ENCODE measurements around the gene ZP3. TPM values are rescaled to one million over a fixed set of nuclear protein-coding genes. Genes with fewer than 3 reads are reported as not detected.
A peak's percentile ranks its signal among the peaks of the same experiment; 100 is the strongest.
"Not testable (repeated sequence)": the region's sequence is repeated elsewhere in the genome, so short reads cannot be mapped to it uniquely, and the experiment has no call there.

ZP3 gene
- total RNA-seq, 6 donors from 2014 or later, result 0.61 to 11.8 (median 0.78) TPM; not detected in 1

DNA sequence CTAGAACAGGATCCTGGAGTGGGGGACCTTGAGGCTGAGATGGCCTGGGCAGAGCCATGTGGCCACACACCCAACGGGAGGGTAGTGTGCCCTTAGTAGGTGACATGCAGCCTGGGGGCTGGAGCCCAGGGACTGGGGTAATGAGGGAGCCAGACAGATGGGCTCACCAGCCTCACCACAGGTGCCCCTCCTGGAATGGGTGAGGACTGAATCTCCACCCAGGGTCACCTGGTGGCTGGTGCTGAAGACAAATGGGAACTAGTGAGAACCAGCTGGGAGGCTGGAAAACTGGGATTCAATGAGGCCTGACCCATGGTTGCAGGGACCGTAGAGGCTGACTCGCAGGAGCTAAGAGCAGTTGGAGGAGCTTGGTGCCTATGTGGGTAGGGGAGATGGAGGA, 6.1 kb downstream of the ZP3 start:
- Histone ChIP-seq H3K27me3 (no peaks in the 10 kb centered on the region), H3K36me3 (no peaks in the 10 kb centered on the region), H3K4me1 (peaks cover 0 to 4% (median 2%) of the 10 kb centered on the region in 4 donors), H3K27ac (no peak overlapping the region), H3K9me3 (no peaks in the 10 kb centered on the region), H3K4me3 (no peak overlapping the region)
- ATAC-seq (ENCODE audit: low FRiP score in 2 of 2) (no peak), DNase-seq (no peak)
- TF ChIP-seq POLR2AphosphoS5 (IDR thresholded peaks at IDR 0.05) (no peak), EP300 (IDR thresholded peaks at IDR 0.05) (no peak), POLR2A (IDR thresholded peaks at IDR 0.05) (no peak), CTCF (IDR thresholded peaks at IDR 0.05) (no peak)
- WGBS, 2 donors, result 96 to 97% methylated on average over 3 of the region's 3 CpGs

DNA sequence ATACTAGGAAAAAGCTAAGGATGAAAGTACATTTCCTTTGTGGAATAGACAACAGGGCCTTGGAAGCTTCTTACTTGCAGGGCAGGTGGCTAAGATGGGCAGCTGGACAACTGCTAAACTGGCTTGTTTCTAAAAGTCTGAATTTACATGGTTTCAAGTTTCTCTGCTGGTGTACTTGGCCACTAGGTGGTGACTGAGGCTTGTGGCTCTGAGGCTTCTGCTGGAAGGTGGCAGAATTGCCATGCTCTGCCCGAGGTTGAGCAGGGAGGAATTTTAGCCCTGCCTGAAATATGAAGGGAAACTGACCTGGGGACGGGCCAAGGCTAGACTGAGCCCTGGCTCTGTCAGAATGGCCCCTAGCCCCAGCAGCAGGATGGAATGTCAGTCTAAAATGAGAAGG, 13.1 kb downstream of the ZP3 start:
- not testable (repeated sequence) for H3K36me3 ChIP-seq, H3K27ac ChIP-seq, H3K4me3 ChIP-seq, H3K27me3 ChIP-seq, H3K9me3 ChIP-seq, H3K4me1 ChIP-seq
- TF ChIP-seq CTCF (IDR thresholded peaks at IDR 0.05), result peak in 5 of 6 experiments; percentile 23 to 59 (median 41)
- DNase-seq (peak in 1 of 2 donors; percentile 88), ATAC-seq (ENCODE audit: low FRiP score in 2 of 2) (peak; percentile 84 to 89)
- WGBS, 2 donors, result 0 to 20% methylated on average over 1 to 2 of the region's 2 CpGs

GRCh38 chr7:76439120-76439888, 14.6 kb downstream of the ZP3 start:
- H3K4me1 ChIP-seq, H3K9me3 ChIP-seq, DNase-seq, H3K36me3 ChIP-seq, H3K27me3 ChIP-seq, H3K27ac ChIP-seq, H3K4me3 ChIP-seq: not testable (repeated sequence)
- ATAC-seq (ENCODE audit: low FRiP score in 2 of 2), result peak in 1 of 2 donors; percentile 51
- WGBS, 2 donors, result 86% methylated on average over 1 of the region's 7 CpGs; no CpG with 5 or more reads in 1 of the 2 donors

- 85 to 100% methylated on average over 3 to 4 of the region's 4 CpGs for WGBS, 2 donors
- not testable (repeated sequence) for H3K27me3 ChIP-seq; H3K9me3 ChIP-seq; H3K4me3 ChIP-seq; DNase-seq; ATAC-seq (ENCODE audit: low FRiP score in 2 of 2); H3K4me1 ChIP-seq; H3K36me3 ChIP-seq; H3K27ac ChIP-seq
These were observed 15.7 kb downstream of the ZP3 start for GRCh38 chr7:76440404-76440803.

DNA sequence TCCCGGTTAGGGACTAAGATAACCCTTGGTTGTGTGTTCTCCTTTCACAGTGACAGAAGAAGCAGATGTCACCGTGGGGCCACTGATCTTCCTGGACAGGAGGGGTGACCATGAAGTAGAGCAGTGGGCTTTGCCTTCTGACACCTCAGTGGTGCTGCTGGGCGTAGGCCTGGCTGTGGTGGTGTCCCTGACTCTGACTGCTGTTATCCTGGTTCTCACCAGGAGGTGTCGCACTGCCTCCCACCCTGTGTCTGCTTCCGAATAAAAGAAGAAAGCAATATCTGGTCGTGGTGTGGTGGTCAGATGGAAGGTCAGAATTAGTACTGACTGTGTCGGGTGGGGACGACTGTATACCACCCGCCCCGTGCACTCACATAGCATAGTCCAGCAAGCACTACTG, 17.0 kb downstream of the ZP3 start:
- peak in 1 of 2 donors; percentile 64 for ATAC-seq (ENCODE audit: low FRiP score in 2 of 2)
- H3K9me3 ChIP-seq, H3K27me3 ChIP-seq, DNase-seq, H3K27ac ChIP-seq, H3K4me1 ChIP-seq, H3K36me3 ChIP-seq, H3K4me3 ChIP-seq: not testable (repeated sequence)
- 86 to 100% methylated on average over 1 of the region's 10 CpGs for WGBS, 2 donors

- not testable (repeated sequence) for H3K36me3 ChIP-seq; H3K4me1 ChIP-seq; DNase-seq; H3K4me3 ChIP-seq; ATAC-seq (ENCODE audit: low FRiP score in 2 of 2); H3K27ac ChIP-seq; H3K9me3 ChIP-seq; H3K27me3 ChIP-seq
- WGBS, 2 donors, result 92 to 100% methylated on average over 2 of the region's 5 CpGs
These were observed 18.1 kb downstream of the ZP3 start for GRCh38 chr7:76442664-76443446.

GRCh38 chr7:76443846-76444245, 19.1 kb downstream of the ZP3 start:
- not testable (repeated sequence) for H3K4me1 ChIP-seq; DNase-seq; H3K27me3 ChIP-seq; H3K9me3 ChIP-seq; H3K4me3 ChIP-seq; H3K36me3 ChIP-seq; ATAC-seq (ENCODE audit: low FRiP score in 2 of 2)
- 47 to 60% methylated on average over 7 to 9 of the region's 12 CpGs for WGBS, 2 donors
- peak overlapping the region in 1 of 4 donors; percentile 30 for H3K27ac ChIP-seq

DNA sequence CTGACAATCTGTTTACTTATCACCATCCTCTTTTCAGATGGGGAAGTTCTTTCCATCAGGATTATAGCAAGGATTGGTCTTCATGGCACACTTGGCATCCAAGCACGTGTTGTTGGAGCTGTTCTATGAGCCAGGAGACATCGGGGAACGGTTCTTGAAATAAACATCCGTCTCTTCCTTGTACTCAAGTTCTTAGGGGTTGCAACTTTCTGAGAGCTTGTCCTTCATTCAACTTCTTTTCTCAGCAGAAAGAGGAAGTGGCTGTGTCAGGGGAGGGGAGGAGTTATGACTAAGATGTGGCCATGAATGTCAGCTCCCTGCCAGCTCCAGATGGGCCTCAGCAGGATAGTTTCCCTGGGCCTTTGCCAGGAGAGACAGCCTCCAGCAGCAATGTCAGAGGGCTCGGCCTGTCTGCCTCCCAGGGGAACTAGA, 20.8 kb downstream of the ZP3 start:
- not testable (repeated sequence) for H3K27me3 ChIP-seq, H3K4me3 ChIP-seq, H3K36me3 ChIP-seq, H3K9me3 ChIP-seq, H3K4me1 ChIP-seq
- DNase-seq (peak in 1 of 2 donors; percentile 51), ATAC-seq (ENCODE audit: low FRiP score in 2 of 2) (peak; percentile 74 to 98)
- H3K27ac ChIP-seq, result peak overlapping the region; percentile 35 to 81 (median 70)
- WGBS, 2 donors, result 5% methylated on average over 4 of the region's 5 CpGs; no CpG with 5 or more reads in 1 of the 2 donors

- not testable (repeated sequence) for H3K4me3 ChIP-seq, H3K27ac ChIP-seq, H3K36me3 ChIP-seq, H3K4me1 ChIP-seq, H3K27me3 ChIP-seq, H3K9me3 ChIP-seq, DNase-seq
- ATAC-seq (ENCODE audit: low FRiP score in 2 of 2), result peak in 1 of 2 donors; percentile 69
- no CpG with 5 or more reads among the region's 4 CpGs for WGBS, 2 donors
These were observed 32.3 kb downstream of the ZP3 start for GRCh38 chr7:76457017-76457416.

DNA sequence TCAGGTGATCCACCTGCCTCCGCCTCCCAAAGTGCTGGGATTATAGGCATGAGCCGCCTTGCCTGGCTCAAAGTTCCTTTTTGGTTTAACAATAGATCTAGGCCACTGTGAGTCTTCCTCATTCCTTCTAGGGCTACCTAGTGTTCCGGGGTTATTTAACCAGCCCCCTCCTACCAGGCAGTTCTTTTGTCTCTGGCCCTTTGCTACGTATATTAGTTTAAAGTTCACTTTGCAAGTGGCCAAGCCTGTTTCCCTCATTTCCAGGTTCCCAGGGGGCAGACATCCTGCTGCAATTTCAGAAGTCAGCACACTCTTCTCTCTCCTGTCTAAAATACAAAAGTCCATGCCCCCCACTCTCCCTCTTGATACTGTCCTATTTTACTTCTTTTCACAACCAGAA, 33.8 kb downstream of the ZP3 start:
- H3K27ac ChIP-seq; H3K27me3 ChIP-seq; ATAC-seq (ENCODE audit: low FRiP score in 2 of 2); DNase-seq; H3K9me3 ChIP-seq; H3K4me1 ChIP-seq; H3K4me3 ChIP-seq; H3K36me3 ChIP-seq: not testable (repeated sequence)
- 25 to 40% methylated on average over 1 to 2 of the region's 4 CpGs for WGBS, 2 donors
